ENCODE results near the gene CHKB.

The CHKB gene

GRCh38 chr22:50532824-50533796, 49.5 kb downstream of the CHKB start:
- no peak for TF ChIP-seq TAF1 (IDR thresholded peaks at IDR 0.05; ENCODE audit: borderline replicate concordance, insufficient read depth, low read length)
- no peak for TF ChIP-seq POLR2AphosphoS5 (IDR thresholded peaks at IDR 0.05; ENCODE audit: low read depth, low read length)
- TF ChIP-seq REST (IDR thresholded peaks at IDR 0.05; ENCODE audit: insufficient read depth in 1 of 2, low read depth in 2 of 2, low read length in 2 of 2): no peak
- TF ChIP-seq FOXP2 (optimal IDR thresholded peaks at IDR 0.05; ENCODE audit: borderline replicate concordance, extremely low read depth, extremely low read length, insufficient read depth): no peak
- no peak for TF ChIP-seq SIN3A (IDR thresholded peaks at IDR 0.05; ENCODE audit: borderline replicate concordance, insufficient read depth, low read length)

GRCh38 chr22:50531962-50532674, 50.5 kb downstream of the CHKB start:
- no peak for TF ChIP-seq SIN3A (IDR thresholded peaks at IDR 0.05; ENCODE audit: borderline replicate concordance, insufficient read depth, low read length)
- no peak for TF ChIP-seq REST (IDR thresholded peaks at IDR 0.05; ENCODE audit: insufficient read depth in 1 of 2, low read depth in 2 of 2, low read length in 2 of 2)
- TF ChIP-seq FOXP2 (optimal IDR thresholded peaks at IDR 0.05; ENCODE audit: borderline replicate concordance, extremely low read depth, extremely low read length, insufficient read depth): no peak
- no peak for TF ChIP-seq POLR2AphosphoS5 (IDR thresholded peaks at IDR 0.05; ENCODE audit: low read depth, low read length)

- TF ChIP-seq REST (IDR thresholded peaks at IDR 0.05; ENCODE audit: insufficient read depth in 1 of 2, low read depth in 2 of 2, low read length in 2 of 2) (no peak), TAF1 (IDR thresholded peaks at IDR 0.05; ENCODE audit: borderline replicate concordance, insufficient read depth, low read length) (no peak), POLR2AphosphoS5 (IDR thresholded peaks at IDR 0.05; ENCODE audit: low read depth, low read length) (no peak), FOXP2 (optimal IDR thresholded peaks at IDR 0.05; ENCODE audit: borderline replicate concordance, extremely low read depth, extremely low read length, insufficient read depth) (no peak), SIN3A (IDR thresholded peaks at IDR 0.05; ENCODE audit: borderline replicate concordance, insufficient read depth, low read length) (no peak)
Measured at GRCh38 chr22:50531546-50531961, 51.1 kb downstream of the CHKB start.

- no peak for TF ChIP-seq TAF1 (IDR thresholded peaks at IDR 0.05; ENCODE audit: borderline replicate concordance, insufficient read depth, low read length)
- TF ChIP-seq SIN3A (IDR thresholded peaks at IDR 0.05; ENCODE audit: borderline replicate concordance, insufficient read depth, low read length): no peak
- no peak for TF ChIP-seq POLR2AphosphoS5 (IDR thresholded peaks at IDR 0.05; ENCODE audit: low read depth, low read length)
- TF ChIP-seq REST (IDR thresholded peaks at IDR 0.05; ENCODE audit: insufficient read depth in 1 of 2, low read depth in 2 of 2, low read length in 2 of 2): no peak
- TF ChIP-seq FOXP2 (optimal IDR thresholded peaks at IDR 0.05; ENCODE audit: borderline replicate concordance, extremely low read depth, extremely low read length, insufficient read depth): no peak
Measured at GRCh38 chr22:50530877-50531545, 51.6 kb downstream of the CHKB start.
